ENCODE measurements around the gene CCND1.

- no peak for TF ChIP-seq POLR2A (IDR thresholded peaks at IDR 0.05)
- TF ChIP-seq CTCF (IDR thresholded peaks at IDR 0.05), result no peak
These were observed 24.7 kb downstream of the CCND1 start for GRCh38 chr11:69665669-69666068.

Data from heart left ventricle (tissue), 13 donors.